SK-N-SH treated with all-trans-retinoic acid at 6 μM for 48 hours (cell line): ENCODE data around the gene TMEM119.
"Not testable (repeated sequence)": the region's sequence is repeated elsewhere in the genome, so short reads cannot be mapped to it uniquely, and the experiment has no call there.

ENCODE experiments used
- ATAC-seq: fragments of 200-7000 bp; cut with Tn5 transposase; 3 replicates; pipeline ENCODE4 v1.9.1; 2020; ENCODE audit warnings: mild to moderate bottlenecking, moderate library complexity
- ARNTL ChIP-seq: fragments of 450-650 bp; formaldehyde crosslinking; IDR thresholded peaks from 2 replicates; pipeline ENCODE4 v1.5.0; 2020; ENCODE audit warnings: low read depth, mild to moderate bottlenecking, moderate library complexity, borderline replicate concordance
- BACH2 ChIP-seq: fragments of 250-450 bp; sonication (Bioruptor Pico); IDR thresholded peaks from 2 replicates; pipeline ENCODE4 v1.9.0; 2021; ENCODE audit warnings: mild to moderate bottlenecking, borderline replicate concordance
- CSDC2 ChIP-seq: fragments of 250-450 bp; sonication (Bioruptor Pico); IDR thresholded peaks from 2 replicates; pipeline ENCODE4 v1.5.0; 2020; ENCODE audit warnings: mild to moderate bottlenecking, moderate library complexity
- ESRRG ChIP-seq: fragments of 250-450 bp; sonication (Bioruptor Pico); IDR thresholded peaks from 2 replicates; pipeline ENCODE4 v1.6.1; 2021; ENCODE audit warnings: mild to moderate bottlenecking
- ISL1 ChIP-seq: fragments of 250-450 bp; sonication (Bioruptor Pico); IDR thresholded peaks from 2 replicates; pipeline ENCODE4 v2.1.2; 2022; ENCODE audit warnings: mild to moderate bottlenecking, moderate library complexity
- OSR1 ChIP-seq: fragments of 250-450 bp; sonication (Bioruptor Pico); IDR thresholded peaks from 2 replicates; pipeline ENCODE4 v1.8.0; 2022; ENCODE audit warnings: moderate library complexity, mild to moderate bottlenecking, inconsistent platforms
- PPARA ChIP-seq: fragments of 250-450 bp; sonication (Bioruptor Pico); IDR thresholded peaks from 2 replicates; pipeline ENCODE4 v1.5.0; 2020; ENCODE audit warnings: mild to moderate bottlenecking, borderline replicate concordance
- RARB ChIP-seq: fragments of 250-450 bp; sonication (Bioruptor Pico); IDR thresholded peaks from 2 replicates; pipeline ENCODE4 v1.8.0; 2021; ENCODE audit warnings: mild to moderate bottlenecking, moderate library complexity
- SNAI2 ChIP-seq: fragments of 250-450 bp; sonication (Bioruptor Pico); IDR thresholded peaks from 2 replicates; pipeline ENCODE4 v1.5.0; 2020; ENCODE audit warnings: mild to moderate bottlenecking, moderate library complexity
- TCF4 ChIP-seq: fragments of 250-450 bp; sonication (Bioruptor Pico); IDR thresholded peaks from 2 replicates; pipeline ENCODE4 v1.8.0; 2021; ENCODE audit warnings: mild to moderate bottlenecking, moderate library complexity, borderline replicate concordance
- TOX ChIP-seq: fragments of 250-450 bp; sonication (Bioruptor Pico); IDR thresholded peaks from 2 replicates; pipeline ENCODE4 v1.8.0; 2021; ENCODE audit warnings: mild to moderate bottlenecking, moderate library complexity, borderline replicate concordance
- ZC3H10 ChIP-seq: fragments of 250-450 bp; sonication (Bioruptor Pico); IDR thresholded peaks from 2 replicates; pipeline ENCODE4 v1.5.1; 2021; ENCODE audit warnings: mild to moderate bottlenecking, moderate library complexity
- ZFP3 ChIP-seq: fragments of 250-450 bp; sonication (Bioruptor Pico); IDR thresholded peaks from 2 replicates; pipeline ENCODE4 v1.5.0; 2020; ENCODE audit warnings: mild to moderate bottlenecking, moderate library complexity
- ZFP30 ChIP-seq: fragments of 450-650 bp; formaldehyde crosslinking; IDR thresholded peaks from 2 replicates; pipeline ENCODE4 v1.5.0; 2022; ENCODE audit warnings: mild to moderate bottlenecking, moderate library complexity
- ZNF565 ChIP-seq: fragments of 450-650 bp; formaldehyde crosslinking; conservative IDR thresholded peaks from 2 replicates; pipeline ENCODE4 v1.5.0; 2020; ENCODE audit warnings: low read depth, mild to moderate bottlenecking, moderate library complexity
- ZNF70 ChIP-seq: fragments of 450-650 bp; formaldehyde crosslinking; IDR thresholded peaks from 2 replicates; pipeline ENCODE4 v1.5.0; 2020; ENCODE audit warnings: mild to moderate bottlenecking, moderate library complexity
- ZNF8 ChIP-seq: fragments of 450-650 bp; formaldehyde crosslinking; IDR thresholded peaks from 2 replicates; pipeline ENCODE4 v1.5.0; 2020; ENCODE audit warnings: mild to moderate bottlenecking, moderate library complexity
- TF ChIP-seq, protein P1 (sequence below): fragments of 250-450 bp; sonication (Bioruptor Pico); IDR thresholded peaks from 2 replicates; pipeline ENCODE4 v1.5.0; 2020; ENCODE audit warnings: mild to moderate bottlenecking, moderate library complexity
- TF ChIP-seq, protein P2 (sequence below): fragments of 250-450 bp; sonication (Bioruptor Pico); IDR thresholded peaks from 2 replicates; pipeline ENCODE4 v1.8.0; 2020; ENCODE audit warnings: mild to moderate bottlenecking, moderate library complexity, borderline replicate concordance
- TF ChIP-seq, protein P3 (sequence below): fragments of 250-450 bp; sonication (Bioruptor Pico); IDR thresholded peaks from 2 replicates; pipeline ENCODE4 v1.8.0; 2021; ENCODE audit warnings: low read depth, mild to moderate bottlenecking, moderate library complexity, borderline replicate concordance

The TMEM119 gene

DNA sequence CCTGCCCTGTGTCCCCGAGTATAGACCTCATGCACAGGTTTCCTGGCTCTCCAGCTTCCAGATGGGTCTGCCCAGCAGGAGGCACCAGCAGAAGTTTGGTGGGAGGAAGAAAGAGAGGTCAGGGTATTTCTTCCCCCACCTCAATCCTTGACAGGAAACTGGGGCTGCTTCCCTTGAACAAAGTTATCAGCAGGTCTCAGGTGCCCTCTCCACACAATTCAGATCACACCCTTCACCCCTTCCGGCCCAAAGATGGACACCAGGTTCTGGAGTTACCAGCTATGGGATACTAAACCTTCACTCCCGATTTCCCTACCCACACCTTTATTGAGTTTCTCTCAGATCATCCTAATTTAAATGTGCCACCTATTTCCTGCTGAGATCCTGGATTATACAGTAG is 38.1 kb downstream of the TMEM119 start (continued):
- TF ChIP-seq, protein P1, sequence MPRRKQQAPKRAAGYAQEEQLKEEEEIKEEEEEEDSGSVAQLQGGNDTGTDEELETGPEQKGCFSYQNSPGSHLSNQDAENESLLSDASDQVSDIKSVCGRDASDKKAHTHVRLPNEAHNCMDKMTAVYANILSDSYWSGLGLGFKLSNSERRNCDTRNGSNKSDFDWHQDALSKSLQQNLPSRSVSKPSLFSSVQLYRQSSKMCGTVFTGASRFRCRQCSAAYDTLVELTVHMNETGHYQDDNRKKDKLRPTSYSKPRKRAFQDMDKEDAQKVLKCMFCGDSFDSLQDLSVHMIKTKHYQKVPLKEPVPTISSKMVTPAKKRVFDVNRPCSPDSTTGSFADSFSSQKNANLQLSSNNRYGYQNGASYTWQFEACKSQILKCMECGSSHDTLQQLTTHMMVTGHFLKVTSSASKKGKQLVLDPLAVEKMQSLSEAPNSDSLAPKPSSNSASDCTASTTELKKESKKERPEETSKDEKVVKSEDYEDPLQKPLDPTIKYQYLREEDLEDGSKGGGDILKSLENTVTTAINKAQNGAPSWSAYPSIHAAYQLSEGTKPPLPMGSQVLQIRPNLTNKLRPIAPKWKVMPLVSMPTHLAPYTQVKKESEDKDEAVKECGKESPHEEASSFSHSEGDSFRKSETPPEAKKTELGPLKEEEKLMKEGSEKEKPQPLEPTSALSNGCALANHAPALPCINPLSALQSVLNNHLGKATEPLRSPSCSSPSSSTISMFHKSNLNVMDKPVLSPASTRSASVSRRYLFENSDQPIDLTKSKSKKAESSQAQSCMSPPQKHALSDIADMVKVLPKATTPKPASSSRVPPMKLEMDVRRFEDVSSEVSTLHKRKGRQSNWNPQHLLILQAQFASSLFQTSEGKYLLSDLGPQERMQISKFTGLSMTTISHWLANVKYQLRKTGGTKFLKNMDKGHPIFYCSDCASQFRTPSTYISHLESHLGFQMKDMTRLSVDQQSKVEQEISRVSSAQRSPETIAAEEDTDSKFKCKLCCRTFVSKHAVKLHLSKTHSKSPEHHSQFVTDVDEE (CRISPR knock-in tag), result no peak
- TF ChIP-seq ZC3H10 (CRISPR knock-in tag) (no peak), TCF4 (CRISPR knock-in tag) (no peak), ZNF8 (CRISPR knock-in tag) (no peak), ZNF565 (CRISPR knock-in tag) (no peak)
- TF ChIP-seq, protein P2, sequence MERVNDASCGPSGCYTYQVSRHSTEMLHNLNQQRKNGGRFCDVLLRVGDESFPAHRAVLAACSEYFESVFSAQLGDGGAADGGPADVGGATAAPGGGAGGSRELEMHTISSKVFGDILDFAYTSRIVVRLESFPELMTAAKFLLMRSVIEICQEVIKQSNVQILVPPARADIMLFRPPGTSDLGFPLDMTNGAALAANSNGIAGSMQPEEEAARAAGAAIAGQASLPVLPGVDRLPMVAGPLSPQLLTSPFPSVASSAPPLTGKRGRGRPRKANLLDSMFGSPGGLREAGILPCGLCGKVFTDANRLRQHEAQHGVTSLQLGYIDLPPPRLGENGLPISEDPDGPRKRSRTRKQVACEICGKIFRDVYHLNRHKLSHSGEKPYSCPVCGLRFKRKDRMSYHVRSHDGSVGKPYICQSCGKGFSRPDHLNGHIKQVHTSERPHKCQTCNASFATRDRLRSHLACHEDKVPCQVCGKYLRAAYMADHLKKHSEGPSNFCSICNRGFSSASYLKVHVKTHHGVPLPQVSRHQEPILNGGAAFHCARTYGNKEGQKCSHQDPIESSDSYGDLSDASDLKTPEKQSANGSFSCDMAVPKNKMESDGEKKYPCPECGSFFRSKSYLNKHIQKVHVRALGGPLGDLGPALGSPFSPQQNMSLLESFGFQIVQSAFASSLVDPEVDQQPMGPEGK, result no peak

DNA sequence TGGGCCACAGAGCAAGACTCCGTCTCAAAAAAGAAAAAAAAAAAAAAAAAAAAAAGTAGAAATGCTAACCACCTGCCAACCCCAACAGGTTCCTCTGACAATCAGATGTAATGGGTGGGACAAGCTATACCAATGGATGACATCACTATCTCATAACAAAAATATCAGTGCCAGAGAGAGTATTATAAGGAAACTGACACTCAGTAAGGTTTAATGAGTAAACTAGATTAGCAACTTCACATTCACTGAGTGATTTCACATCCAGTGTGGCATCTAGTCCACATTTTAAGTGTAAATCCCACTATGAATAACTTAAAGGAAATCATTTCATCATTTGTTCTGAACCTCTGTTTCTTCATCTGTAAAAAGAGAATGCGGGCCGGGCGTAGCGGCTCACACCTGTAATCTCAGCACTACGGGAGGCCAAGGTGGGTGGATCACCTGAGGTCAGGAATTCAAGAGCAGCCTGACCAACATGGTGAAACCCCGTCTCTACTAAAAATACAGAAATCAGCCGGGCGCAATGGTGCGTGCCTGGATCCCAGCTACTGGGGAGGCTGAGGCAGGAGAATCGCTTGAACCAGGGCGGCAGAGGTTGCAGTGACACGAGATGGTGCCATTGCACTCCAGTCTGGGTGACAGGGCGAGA is 38.8 kb downstream of the TMEM119 start:
- no peak for ATAC-seq
- no peak for TF ChIP-seq TOX
- TF ChIP-seq CSDC2 (CRISPR knock-in tag), result no peak
- TF ChIP-seq OSR1 (CRISPR knock-in tag), result no peak
- TF ChIP-seq ZFP3 (CRISPR knock-in tag), result no peak
- TF ChIP-seq ZNF8 (CRISPR knock-in tag), result no peak
- TF ChIP-seq ZC3H10 (CRISPR knock-in tag), result no peak
- TF ChIP-seq, all 23 proteins: peak for 0

DNA sequence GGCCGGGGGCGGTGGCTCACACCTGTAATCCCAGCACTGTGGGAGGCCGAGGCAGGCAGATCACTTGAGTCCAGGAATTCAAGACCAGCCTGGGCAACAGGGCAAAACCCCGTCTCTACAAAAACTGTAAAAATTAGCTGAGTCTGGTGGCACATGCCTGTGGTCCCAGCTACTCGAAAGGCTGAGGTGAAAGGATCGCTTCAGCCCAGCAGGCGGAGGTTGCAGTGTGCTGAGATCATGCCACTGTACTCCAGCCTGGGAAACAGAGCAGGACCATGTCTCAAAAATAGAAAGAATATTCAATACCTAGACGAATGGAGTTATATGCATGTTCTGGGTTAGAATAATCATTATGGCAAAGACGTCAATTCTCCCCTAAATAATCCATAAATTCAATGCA is 42.5 kb downstream of the TMEM119 start:
- ATAC-seq, result not testable (repeated sequence)

DNA sequence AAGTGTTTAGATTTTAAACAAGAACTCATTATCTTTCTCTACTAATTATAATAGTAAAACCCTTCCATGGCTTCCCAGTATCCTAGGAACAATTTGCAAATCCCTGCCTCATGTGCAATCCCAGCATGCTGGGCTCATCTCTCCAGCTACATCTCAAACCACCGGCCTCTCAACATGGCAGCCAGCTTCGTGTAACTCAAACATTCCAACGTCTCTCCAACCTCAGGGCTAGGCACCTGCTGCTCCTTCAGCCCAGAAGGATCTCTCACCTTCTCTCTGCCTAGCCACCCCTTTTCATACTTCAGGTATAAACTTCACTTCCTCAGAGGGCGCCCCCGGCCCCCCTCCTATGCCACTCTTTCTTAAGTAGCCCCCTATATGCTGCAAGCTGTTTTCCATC is 44.1 kb downstream of the TMEM119 start:
- ATAC-seq, result no peak
- TF ChIP-seq ZNF70 (no peak), ZNF8 (CRISPR knock-in tag) (no peak), OSR1 (CRISPR knock-in tag) (no peak), ZFP3 (CRISPR knock-in tag) (no peak), ZNF565 (CRISPR knock-in tag) (no peak), PPARA (no peak), ZC3H10 (CRISPR knock-in tag) (no peak), TOX (no peak), CSDC2 (CRISPR knock-in tag) (no peak), ESRRG (no peak), ZFP30 (no peak), RARB (no peak), SNAI2 (CRISPR knock-in tag) (no peak), BACH2 (no peak), ARNTL (CRISPR knock-in tag) (no peak), ISL1 (no peak)
- TF ChIP-seq, protein P2, result no peak
- TF ChIP-seq, protein P3, sequence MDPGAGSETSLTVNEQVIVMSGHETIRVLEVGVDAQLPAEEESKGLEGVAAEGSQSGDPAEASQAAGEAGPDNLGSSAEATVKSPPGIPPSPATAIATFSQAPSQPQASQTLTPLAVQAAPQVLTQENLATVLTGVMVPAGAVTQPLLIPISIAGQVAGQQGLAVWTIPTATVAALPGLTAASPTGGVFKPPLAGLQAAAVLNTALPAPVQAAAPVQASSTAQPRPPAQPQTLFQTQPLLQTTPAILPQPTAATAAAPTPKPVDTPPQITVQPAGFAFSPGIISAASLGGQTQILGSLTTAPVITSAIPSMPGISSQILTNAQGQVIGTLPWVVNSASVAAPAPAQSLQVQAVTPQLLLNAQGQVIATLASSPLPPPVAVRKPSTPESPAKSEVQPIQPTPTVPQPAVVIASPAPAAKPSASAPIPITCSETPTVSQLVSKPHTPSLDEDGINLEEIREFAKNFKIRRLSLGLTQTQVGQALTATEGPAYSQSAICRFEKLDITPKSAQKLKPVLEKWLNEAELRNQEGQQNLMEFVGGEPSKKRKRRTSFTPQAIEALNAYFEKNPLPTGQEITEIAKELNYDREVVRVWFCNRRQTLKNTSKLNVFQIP (CRISPR knock-in tag), result no peak

DNA sequence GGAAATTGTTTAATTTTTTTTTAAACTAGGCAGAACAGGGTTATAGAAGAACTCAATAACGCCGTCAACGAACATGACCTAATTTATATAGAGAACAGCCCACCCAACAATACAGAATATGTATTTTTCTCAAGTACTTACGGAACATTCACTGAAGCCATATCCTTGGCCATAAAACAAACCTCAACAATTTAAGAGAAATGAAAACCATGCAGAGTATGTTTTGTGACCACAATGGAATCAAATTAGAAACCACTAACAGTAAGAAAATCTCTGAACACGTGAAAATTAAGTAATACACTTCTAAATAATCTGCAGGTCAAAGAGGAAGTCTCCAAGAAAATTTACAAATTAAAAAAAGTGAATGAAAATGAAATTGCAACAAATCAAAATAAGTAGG is 46.3 kb downstream of the TMEM119 start:
- peak; percentile 66 for ATAC-seq
- TF ChIP-seq ISL1 (peak; percentile 20; the same call in 1 of the 2 replicates), TOX (no peak)
